SK-N-SH (cell line): Measurements from ENCODE around the gene MUC5AC. TPM values are rescaled to one million over a fixed set of nuclear protein-coding genes. Genes with fewer than 3 reads are reported as not detected.
A peak's percentile ranks its signal among the peaks of the same experiment; 100 is the strongest.

Source experiments
- CTCF ChIA-PET: fragments of 300-600, 350-600 bp; formaldehyde crosslinking; extraction: SDS; loops from one replicate; lab custom pipeline; 2021; lab: Yijun Ruan, JAX
- POLR2A ChIA-PET: fragments of 350-600 bp; sonication (Branson Sonifier 250); formaldehyde crosslinking; extraction: SDS; loops from one replicate; lab custom pipeline; 2020; ENCODE audit warnings: antibody characterized with exemption, inconsistent platforms; lab: Yijun Ruan, JAX
- DNase-seq: peaks from one replicate; pipeline ENCODE4 v3.0.0; 2012
- H2AFZ ChIP-seq: fragments of 200-600 bp; sonication (generic); 2 replicates; pipeline ENCODE4 v1.8.1; 2016; ENCODE audit warnings: antibody characterized with exemption, mild to moderate bottlenecking, low read depth
- H3F3A ChIP-seq: fragments of 200-600 bp; sonication (generic); replicated peaks from 2 replicates; pipeline ENCODE3; 2016; ENCODE audit warnings: antibody characterized with exemption, mild to moderate bottlenecking; ENCODE audit not compliant: insufficient read depth
- H3K27ac ChIP-seq, 2 experiments: fragments of 200-500 bp in 1 of 2; fragments of 200-600 bp in 1 of 2; sonication (Bioruptor generic) in 1 of 2; sonication (generic), shearing (Covaris generic) in 1 of 2; 2 replicates each; pipeline versions ENCODE4 v1.5.1 to v1.6.1; 2014 to 2016; ENCODE audit warnings: low read depth in 2 of 2, inconsistent platforms in 1 of 2, low read length in 1 of 2, mild to moderate bottlenecking in 1 of 2, mixed read lengths in 1 of 2
- H3K27me3 ChIP-seq: fragments of 200-600 bp; sonication (generic), shearing (Covaris generic); 2 replicates; pipeline ENCODE4 v1.6.1; 2016; ENCODE audit warnings: mixed run types; ENCODE audit not compliant: insufficient read depth
- H3K36me3 ChIP-seq, 2 experiments: fragments of 200-500 bp in 1 of 2; fragments of 200-600 bp in 1 of 2; sonication (Bioruptor generic) in 1 of 2; sonication (generic) in 1 of 2; replicated peaks in 1 of 2; 2 replicates each; pipeline versions ENCODE3 to v1.5.1; 2014 to 2016; ENCODE audit warnings: low read length in 1 of 2, mild to moderate bottlenecking in 1 of 2; ENCODE audit not compliant: insufficient read depth in 2 of 2, control insufficient read depth in 1 of 2
- H3K4me1 ChIP-seq, 2 experiments: fragments of 200-500 bp in 1 of 2; fragments of 200-600 bp in 1 of 2; sonication (Bioruptor generic) in 1 of 2; sonication (generic), shearing (Covaris generic) in 1 of 2; 2 replicates each; pipeline versions ENCODE4 v1.5.1 to v1.6.1; 2014 to 2016; ENCODE audit warnings: low read depth in 1 of 2, low read length in 1 of 2, mixed run types in 1 of 2; ENCODE audit not compliant: insufficient read depth in 2 of 2, control insufficient read depth in 1 of 2
- H3K4me2 ChIP-seq: fragments of 200-600 bp; sonication (generic), shearing (Covaris generic); 2 replicates; pipeline ENCODE4 v1.6.1; 2017; ENCODE audit warnings: mixed run types
- H3K4me3 ChIP-seq, 2 experiments: fragments of 200-500 bp in 1 of 2; fragments of 200-600 bp in 1 of 2; sonication (Bioruptor generic) in 1 of 2; sonication (generic), shearing (Covaris generic) in 1 of 2; 2 replicates each; pipeline versions ENCODE4 v1.5.1 to v1.8.1; 2014 to 2016; ENCODE audit warnings: low read depth in 2 of 2, inconsistent platforms in 1 of 2, low read length in 1 of 2, mild to moderate bottlenecking in 1 of 2, mixed read lengths in 1 of 2, moderate library complexity in 1 of 2
- H3K79me2 ChIP-seq: fragments of 200-600 bp; sonication (generic); 2 replicates; pipeline ENCODE4 v1.8.1; 2017; ENCODE audit warnings: mild to moderate bottlenecking; ENCODE audit not compliant: insufficient read depth
- H3K9ac ChIP-seq: fragments of 200-600 bp; sonication (generic); 2 replicates; pipeline ENCODE4 v1.6.1; 2017; ENCODE audit warnings: mixed run types
- H3K9me2 ChIP-seq: fragments of 200-600 bp; sonication (generic); 2 replicates; pipeline ENCODE4 v1.6.1; 2017; ENCODE audit warnings: mixed run types
- H3K9me3 ChIP-seq: fragments of 200-600 bp; sonication (generic); 2 replicates; pipeline ENCODE4 v1.6.1; 2017; ENCODE audit warnings: mixed run types, mild to moderate bottlenecking, moderate library complexity
- H4K20me1 ChIP-seq: fragments of 200-600 bp; sonication (generic); 2 replicates; pipeline ENCODE4 v1.6.1; 2017; ENCODE audit warnings: mild to moderate bottlenecking, mixed run types; ENCODE audit not compliant: insufficient read depth
- CHD2 ChIP-seq: fragments of 150-350 bp; IDR thresholded peaks from 2 replicates; pipeline ENCODE4 v1.6.1; 2018; ENCODE audit warnings: low read length; ENCODE audit not compliant: partially characterized antibody
- CTCF ChIP-seq: fragments of 200-600 bp; sonication (generic); IDR thresholded peaks from 2 replicates; pipeline ENCODE4 v1.6.1; 2017; ENCODE audit warnings: antibody characterized with exemption, mild to moderate bottlenecking, moderate library complexity
- ELF1 ChIP-seq: IDR thresholded peaks from 2 replicates; pipeline ENCODE4 v1.4.0; 2012
- FOXJ3 ChIP-seq: sonication (generic); formaldehyde crosslinking; IDR thresholded peaks from 2 replicates; pipeline ENCODE4 v1.5.1; 2020; ENCODE audit warnings: mild to moderate bottlenecking, missing genetic modification reagents
- GABPA ChIP-seq: IDR thresholded peaks from 2 replicates; pipeline ENCODE4 v1.4.0; 2012; ENCODE audit warnings: low read depth, mild to moderate bottlenecking
- GATA2 ChIP-seq: sonication (generic); formaldehyde crosslinking; IDR thresholded peaks from 2 replicates; pipeline ENCODE4 v1.5.0; 2020; ENCODE audit warnings: mild to moderate bottlenecking, missing genetic modification reagents
- IRF3 ChIP-seq: fragments of 150-350 bp; IDR thresholded peaks from 2 replicates; pipeline ENCODE4 v1.6.1; 2016; ENCODE audit warnings: mild to moderate bottlenecking, low read depth, low read length
- MAX ChIP-seq: IDR thresholded peaks from 2 replicates; pipeline ENCODE4 v1.4.0; 2012; ENCODE audit warnings: low read depth
- NFIC ChIP-seq: IDR thresholded peaks from 2 replicates; pipeline ENCODE4 v1.4.0; 2012; ENCODE audit warnings: borderline replicate concordance
- PBX3 ChIP-seq: IDR thresholded peaks from 2 replicates; pipeline ENCODE4; 2012
- RAD21 ChIP-seq: IDR thresholded peaks from 2 replicates; pipeline ENCODE4 v1.6.1; 2012; ENCODE audit warnings: mild to moderate bottlenecking, low read length
- RCOR1 ChIP-seq: fragments of 150-350 bp; IDR thresholded peaks from 2 replicates; pipeline ENCODE4 v1.6.1; 2017; ENCODE audit warnings: antibody characterized with exemption, low read length
- SIN3A ChIP-seq: IDR thresholded peaks from 2 replicates; pipeline ENCODE4 v1.6.1; 2012; ENCODE audit warnings: low read depth, mild to moderate bottlenecking, low read length, moderate library complexity, borderline replicate concordance
- TAF1 ChIP-seq: IDR thresholded peaks from 2 replicates; pipeline ENCODE4 v1.6.1; 2012; ENCODE audit warnings: low read depth, mild to moderate bottlenecking, low read length, moderate library complexity, borderline replicate concordance
- TEAD4 ChIP-seq: IDR thresholded peaks from 2 replicates; pipeline ENCODE4 v1.4.0; 2012; ENCODE audit warnings: mild to moderate bottlenecking, borderline replicate concordance; ENCODE audit not compliant: insufficient read depth
- USF1 ChIP-seq: IDR thresholded peaks from 2 replicates; pipeline ENCODE4 v1.4.0; 2012; ENCODE audit warnings: low read depth, borderline replicate concordance
- USF2 ChIP-seq: fragments of 150-350 bp; IDR thresholded peaks from 2 replicates; pipeline ENCODE4 v1.6.1; 2017; ENCODE audit warnings: antibody characterized with exemption, low read length, low read depth, borderline replicate concordance
- YY1 ChIP-seq: IDR thresholded peaks from 2 replicates; pipeline ENCODE4 v1.4.0; 2012; ENCODE audit warnings: low read depth, mild to moderate bottlenecking
- ZBTB33 ChIP-seq: IDR thresholded peaks from 2 replicates; pipeline ENCODE4 v1.4.0; 2012; ENCODE audit warnings: low read depth, borderline replicate concordance
- WGBS: methylation state at CpG from one replicate; pipeline ENCODE4 v1.1.6; 2017; ENCODE audit warnings: low lambda C conversion rate; 5-methylcytosine and 5-hydroxymethylcytosine counted together
- polyA plus RNA-seq, 3 experiments: library from polyadenylated mRNA; depleted of rRNA; stranded (reverse); fragments of >200 nt; gene quantifications; 2 replicates each; pipeline ENCODE4 v1.2.3, GENCODE V29; 2012

MUC5AC gene
- polyA plus RNA-seq, 1 of the 3 experiments (the other 2 are of a cell fraction) = not detected

GRCh38 chr11:1232883-1233321, 75.1 kb downstream of the MUC5AC start:
- CTCF ChIA-PET = interaction anchor here (0.7 to 1.1 kb wide), 2 partner anchors 11 to 30 kb away, joined by 3 read pairs; no protein-coding TSS in a partner anchor
- POLR2A ChIA-PET = no interaction called here

More at GRCh38 chr11:1232883-1233321, 75.1 kb downstream of the MUC5AC start:
- Histone ChIP-seq H3F3A (no peaks in the 10 kb centered on the region), H3K27me3 (no peaks in the 10 kb centered on the region), H3K9me2 (no peaks in the 10 kb centered on the region), H3K4me3 (no peak overlapping the region), H2AFZ (no peak overlapping the region), H3K36me3 (no peaks in the 10 kb centered on the region), H3K9ac (no peak overlapping the region), H3K27ac (no peak overlapping the region), H3K4me1 (peaks cover 0 to 2% of the 10 kb centered on the region in 2 experiments; a peak in 1 of 4 replicates), H3K79me2 (no peaks in the 10 kb centered on the region)
- DNase-seq = peak; percentile 29
- WGBS = 86% methylated on average over 6 of the region's 30 CpGs
- no peak for TF ChIP-seq RAD21
- TF ChIP-seq PBX3 = no peak
- no peak for TF ChIP-seq ELF1
- TF ChIP-seq USF1 = no peak
- no peak for TF ChIP-seq YY1
- no peak for TF ChIP-seq IRF3
- no peak for TF ChIP-seq SIN3A
- no peak for TF ChIP-seq MAX
- TF ChIP-seq CTCF = no peak
- TF ChIP-seq GATA2 (CRISPR knock-in tag) = no peak
- no peak for TF ChIP-seq ZBTB33
- TF ChIP-seq USF2 = no peak
- TF ChIP-seq TAF1 = no peak
- TF ChIP-seq GABPA = no peak
- TF ChIP-seq TEAD4 = no peak
- no peak for TF ChIP-seq FOXJ3 (CRISPR knock-in tag)
- no peak for TF ChIP-seq NFIC
- no peak for TF ChIP-seq RCOR1
- TF ChIP-seq CHD2 = no peak
- TF ChIP-seq, all 33 proteins: peak for 0
- Histone ChIP-seq H3K4me2 (no peak overlapping the region), H3K9me3 (no peaks in the 10 kb centered on the region), H4K20me1 (no peaks in the 10 kb centered on the region)
